ENCODE measurements around the gene MMS22L.

DNA sequence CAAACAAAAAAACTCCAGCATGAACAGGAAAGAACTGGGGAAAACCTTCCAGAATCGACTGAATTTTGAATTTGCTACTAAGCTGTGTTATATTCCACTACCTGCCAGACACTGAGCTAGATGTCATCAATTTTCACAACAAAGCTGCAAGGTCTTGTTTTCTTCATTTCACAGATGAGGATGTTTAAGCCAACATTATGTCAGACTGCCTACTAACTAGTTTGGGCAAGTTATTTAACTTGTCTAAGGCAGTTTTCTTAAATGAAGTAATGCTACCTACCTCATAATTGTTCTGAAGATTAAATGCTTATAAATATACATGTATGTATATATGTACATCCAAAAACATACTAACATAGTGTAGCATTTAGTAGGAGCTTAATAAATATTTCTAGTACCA is 144.4 kb downstream of the MMS22L start:
- TF ChIP-seq EZH2phosphoT487 (IDR thresholded peaks at IDR 0.05; ENCODE audit: borderline replicate concordance, low read length) (no peak), EZH2 (IDR thresholded peaks at IDR 0.05; ENCODE audit: low read length, unreplicated experiment) (no peak)
- TF ChIP-seq, protein P1, sequence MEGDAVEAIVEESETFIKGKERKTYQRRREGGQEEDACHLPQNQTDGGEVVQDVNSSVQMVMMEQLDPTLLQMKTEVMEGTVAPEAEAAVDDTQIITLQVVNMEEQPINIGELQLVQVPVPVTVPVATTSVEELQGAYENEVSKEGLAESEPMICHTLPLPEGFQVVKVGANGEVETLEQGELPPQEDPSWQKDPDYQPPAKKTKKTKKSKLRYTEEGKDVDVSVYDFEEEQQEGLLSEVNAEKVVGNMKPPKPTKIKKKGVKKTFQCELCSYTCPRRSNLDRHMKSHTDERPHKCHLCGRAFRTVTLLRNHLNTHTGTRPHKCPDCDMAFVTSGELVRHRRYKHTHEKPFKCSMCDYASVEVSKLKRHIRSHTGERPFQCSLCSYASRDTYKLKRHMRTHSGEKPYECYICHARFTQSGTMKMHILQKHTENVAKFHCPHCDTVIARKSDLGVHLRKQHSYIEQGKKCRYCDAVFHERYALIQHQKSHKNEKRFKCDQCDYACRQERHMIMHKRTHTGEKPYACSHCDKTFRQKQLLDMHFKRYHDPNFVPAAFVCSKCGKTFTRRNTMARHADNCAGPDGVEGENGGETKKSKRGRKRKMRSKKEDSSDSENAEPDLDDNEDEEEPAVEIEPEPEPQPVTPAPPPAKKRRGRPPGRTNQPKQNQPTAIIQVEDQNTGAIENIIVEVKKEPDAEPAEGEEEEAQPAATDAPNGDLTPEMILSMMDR (conservative IDR thresholded peaks at IDR 0.05; ENCODE audit: low read depth, low read length): no peak
